GM18873 (cell line): ENCODE results near the gene PRPH.
"Not testable (repeated sequence)": the region's sequence is repeated elsewhere in the genome, so short reads cannot be mapped to it uniquely, and the experiment has no call there.

Experiments used
- ATAC-seq: cut with Tn5 transposase; IDR thresholded peaks from one replicate; pipeline ENCODE4 v1.9.1; 2021; ENCODE audit warnings: mild to moderate bottlenecking, moderate library complexity, moderate number of reproducible peaks; ENCODE audit not compliant: unreplicated experiment, low FRiP score

PRPH gene

DNA sequence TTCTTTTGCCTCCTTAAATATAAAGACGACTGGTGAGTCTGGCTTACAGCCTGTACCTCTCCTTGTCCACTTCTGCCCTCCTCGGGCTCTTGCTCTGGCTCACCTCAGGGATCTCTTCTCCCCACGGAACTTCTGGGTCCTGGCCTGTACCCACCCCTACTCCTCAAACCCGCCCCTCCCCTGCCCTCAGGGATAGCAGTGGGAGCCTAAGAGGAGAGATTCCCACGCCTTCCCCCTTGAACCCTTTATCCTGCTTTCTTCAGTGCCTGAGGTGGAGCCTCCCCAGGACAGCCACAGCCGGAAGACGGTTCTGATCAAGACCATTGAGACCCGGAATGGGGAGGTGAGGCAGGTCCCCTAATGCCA lies 2.7 kb downstream of the PRPH start:
- ATAC-seq, result no peak

DNA sequence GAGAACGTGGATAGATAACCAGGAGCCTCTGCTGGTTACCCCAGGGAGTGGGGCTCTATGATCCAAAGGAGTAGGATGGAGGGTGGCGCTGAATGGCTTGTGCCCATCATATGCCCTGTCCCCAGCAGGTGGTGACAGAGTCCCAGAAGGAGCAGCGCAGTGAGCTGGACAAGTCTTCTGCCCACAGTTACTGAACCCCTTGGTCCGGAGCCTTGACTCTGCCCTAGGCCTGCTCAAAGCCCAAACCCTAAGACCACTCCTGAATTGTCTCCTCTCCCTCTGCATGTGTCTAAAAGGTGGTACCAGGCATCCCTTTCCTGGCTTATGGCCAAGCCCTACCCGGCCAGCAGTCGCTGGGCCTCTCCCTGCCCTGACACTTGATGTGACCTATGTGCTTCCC lies 3.2 kb downstream of the PRPH start:
- no peak for ATAC-seq

DNA sequence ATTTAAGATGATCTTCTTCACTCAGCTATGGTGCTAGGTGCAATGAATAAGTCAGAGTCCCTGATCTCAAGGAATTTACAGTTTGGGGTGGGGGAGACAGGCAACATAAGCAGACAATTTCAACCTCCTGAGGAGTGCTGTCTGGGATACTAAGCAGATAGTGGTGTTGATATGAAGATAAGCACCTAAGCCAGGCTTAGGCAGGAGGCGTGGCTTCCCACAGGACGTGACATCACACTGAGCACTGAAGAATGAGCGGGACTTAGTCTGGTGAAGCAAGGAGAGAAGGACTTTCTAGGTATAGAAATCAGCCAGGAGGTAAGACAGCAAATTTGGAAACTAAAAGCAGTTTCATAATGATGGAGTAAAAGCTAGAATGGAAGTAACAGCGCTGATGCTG lies 6.8 kb downstream of the PRPH start:
- ATAC-seq, result no peak

DNA sequence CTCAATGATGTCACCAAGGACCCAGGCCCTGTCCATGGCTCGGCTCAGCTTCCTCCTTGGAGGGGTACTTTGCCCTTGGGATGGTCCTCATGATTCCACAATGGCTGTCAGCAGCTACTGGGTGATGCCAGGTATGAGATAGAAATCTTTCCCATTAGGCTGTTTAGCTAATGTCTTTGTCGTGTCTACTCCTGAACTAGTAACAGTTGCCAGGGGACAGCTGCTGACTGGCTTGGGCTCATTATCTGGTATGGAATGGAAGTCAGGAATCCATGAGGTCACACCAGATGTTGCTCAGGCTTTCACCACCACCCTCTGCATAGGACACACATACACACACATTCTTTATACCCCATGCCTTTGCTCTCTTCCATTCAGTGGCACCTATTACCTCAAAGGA lies 9.2 kb downstream of the PRPH start:
- no peak for ATAC-seq

DNA sequence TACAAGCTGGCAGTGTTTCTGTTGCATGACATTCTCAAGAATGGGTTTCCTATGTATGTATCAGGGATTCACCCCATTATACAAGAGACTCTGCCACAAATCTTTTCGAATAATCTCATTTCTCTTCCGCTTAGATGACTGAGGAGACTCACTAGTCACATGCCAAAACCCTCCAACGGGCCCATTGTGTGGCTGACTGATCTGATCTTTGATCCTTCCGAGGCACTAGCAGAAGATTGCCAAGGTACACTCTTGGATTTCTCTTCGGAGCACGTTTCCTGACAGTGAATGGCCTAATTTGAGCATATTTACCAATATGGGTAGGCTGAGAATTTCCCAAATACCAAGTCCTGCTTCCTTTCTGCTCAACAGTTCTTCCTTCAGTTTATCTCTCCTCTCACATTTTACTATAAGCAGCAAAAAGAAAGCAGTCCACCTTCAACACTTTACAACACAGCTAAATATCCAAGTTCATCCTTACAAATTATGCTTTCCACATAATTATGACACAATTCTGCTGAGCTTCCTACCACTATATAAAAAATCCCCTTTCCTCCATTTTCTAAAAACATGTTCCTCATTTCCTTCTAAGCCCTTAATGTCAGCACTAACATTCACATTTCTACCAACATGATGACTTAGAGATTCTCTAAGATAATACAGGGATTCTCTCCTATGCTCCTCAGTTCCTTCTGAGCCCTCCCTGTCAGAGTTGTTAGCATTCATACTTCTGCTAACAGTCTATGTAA lies 11.0 kb downstream of the PRPH start:
- no peak for ATAC-seq

DNA sequence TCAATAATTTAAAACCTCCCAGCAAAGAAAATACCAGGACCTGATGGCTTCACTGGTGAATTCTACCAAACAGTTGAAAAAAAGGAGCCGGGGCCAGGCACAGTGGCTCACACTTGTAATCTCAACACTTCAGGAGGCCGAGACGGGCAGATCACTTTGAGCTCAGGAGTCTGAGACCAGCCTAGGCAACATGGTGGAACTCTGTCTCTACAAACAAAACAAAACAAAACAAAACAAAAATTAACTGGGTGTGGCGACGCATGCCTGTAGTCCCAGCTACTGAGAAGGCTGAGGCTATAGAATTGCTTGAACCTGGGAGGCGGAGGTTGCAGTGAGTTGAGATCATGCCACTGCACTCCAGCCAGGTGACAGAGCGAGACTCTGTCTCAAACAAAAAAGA lies 14.4 kb downstream of the PRPH start:
- no peak for ATAC-seq

DNA sequence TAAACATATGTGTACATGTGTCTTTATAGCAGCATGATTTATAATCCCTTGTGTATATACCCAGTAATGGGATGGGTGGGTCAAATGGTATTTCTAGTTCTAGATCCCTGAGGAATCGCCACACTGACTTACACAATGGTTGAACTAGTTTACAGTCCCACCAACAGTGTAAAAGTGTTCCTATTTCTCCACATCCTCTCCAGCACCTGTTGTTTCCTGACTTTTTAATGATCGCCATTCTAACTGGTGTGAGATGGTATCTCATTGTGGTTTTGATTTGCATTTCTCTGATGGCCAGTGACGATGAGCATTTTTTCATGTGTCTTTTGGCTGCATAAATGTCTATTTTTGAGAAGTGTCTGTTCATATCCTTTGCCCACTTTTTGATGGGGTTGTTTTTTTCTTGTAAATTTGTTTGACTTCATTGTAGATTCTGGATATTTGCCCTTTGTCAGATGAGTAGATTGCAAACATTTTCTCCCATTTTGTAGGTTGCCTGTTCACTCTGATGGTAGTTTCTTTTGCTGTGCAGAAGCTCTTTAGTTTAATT lies 15.6 kb downstream of the PRPH start:
- ATAC-seq, result not testable (repeated sequence)

DNA sequence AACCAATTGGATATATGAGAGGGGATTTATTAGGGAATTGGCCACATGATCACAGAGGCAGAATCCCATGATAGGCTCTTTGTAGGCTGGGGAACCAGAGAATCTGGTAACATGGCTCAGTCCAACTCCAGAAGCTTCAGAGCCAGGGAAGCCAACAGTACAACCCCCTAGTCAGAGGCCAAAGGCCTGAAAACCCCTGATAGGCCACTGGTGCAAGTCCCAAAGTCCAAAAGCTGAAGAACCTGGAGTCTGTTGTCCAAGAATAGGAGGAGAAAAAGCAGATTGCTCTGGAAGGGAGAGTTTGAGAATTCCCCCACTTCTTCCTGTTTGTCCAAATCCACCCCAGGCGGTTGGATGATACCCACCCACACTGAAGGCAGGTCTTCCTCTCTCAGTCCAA lies 19.9 kb downstream of the PRPH start:
- no peak for ATAC-seq

DNA sequence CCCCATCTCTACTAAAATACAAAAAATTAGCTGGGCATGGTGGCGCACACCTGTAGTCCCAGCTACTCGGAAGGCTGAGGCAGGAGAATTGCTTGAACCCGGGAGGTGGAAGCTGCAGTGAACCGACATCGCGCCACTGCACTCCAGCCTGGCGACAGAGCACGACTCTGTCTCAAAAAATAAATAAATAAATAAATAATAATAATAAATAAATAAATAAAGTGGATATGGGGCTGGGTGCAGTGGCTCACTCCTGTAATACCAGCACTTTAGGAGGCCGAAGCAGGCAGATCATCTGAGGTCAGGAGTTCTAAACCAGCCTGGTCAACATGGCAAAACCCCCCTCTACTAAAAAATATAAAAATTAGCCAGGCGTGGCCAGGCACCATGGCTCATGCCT lies 22.2 kb downstream of the PRPH start:
- not testable (repeated sequence) for ATAC-seq

DNA sequence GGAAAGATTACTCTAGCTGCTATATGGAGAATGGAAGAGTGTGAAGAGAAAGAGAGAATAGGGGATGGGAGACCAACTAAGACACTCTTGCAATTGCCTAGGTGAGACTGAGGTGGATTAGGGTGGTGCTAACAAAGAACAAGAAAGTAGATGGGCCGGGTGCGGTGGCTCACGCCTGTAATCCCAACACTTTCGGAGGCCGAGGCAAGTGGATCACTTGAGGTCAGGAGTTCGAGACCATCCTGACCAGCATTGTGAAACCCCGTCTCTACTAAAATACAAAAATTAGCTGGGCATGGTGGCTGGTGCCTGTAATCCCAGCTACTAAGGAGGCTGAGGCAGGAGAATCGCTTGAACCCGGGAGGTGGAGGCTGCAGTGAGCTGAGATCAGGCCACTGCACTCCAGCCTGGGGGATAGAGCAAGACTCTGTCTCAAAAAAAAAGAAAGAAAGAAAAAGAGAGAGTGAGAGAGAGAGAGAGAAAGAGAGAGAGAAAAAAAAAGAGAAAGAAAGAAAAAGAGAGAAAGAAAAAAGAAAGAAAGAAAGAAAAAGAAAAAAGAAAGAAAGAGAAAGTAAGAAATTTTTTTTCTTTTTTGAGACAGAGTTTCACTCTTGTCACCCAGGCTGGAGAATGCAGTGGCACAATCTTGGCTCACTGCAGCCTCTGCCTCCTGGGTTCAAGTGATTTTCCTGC lies 25.6 kb downstream of the PRPH start:
- ATAC-seq, result not testable (repeated sequence)

DNA sequence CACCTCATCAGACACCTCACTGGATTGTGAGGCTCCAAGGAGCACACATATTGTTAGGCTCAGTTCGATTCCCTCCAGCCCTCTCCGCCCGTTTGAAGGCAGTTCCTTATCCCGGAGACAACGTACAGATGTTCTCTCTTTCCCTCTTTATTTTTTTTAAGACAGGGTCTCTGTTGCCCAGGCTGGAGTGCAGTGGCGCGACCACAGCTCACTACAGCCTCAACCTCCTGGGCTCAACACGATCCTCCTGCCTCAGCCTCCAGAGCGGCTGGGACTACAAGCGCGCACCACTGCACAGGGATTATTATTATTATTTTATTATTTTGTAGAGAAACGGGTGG lies 27.4 kb downstream of the PRPH start:
- no peak for ATAC-seq

DNA sequence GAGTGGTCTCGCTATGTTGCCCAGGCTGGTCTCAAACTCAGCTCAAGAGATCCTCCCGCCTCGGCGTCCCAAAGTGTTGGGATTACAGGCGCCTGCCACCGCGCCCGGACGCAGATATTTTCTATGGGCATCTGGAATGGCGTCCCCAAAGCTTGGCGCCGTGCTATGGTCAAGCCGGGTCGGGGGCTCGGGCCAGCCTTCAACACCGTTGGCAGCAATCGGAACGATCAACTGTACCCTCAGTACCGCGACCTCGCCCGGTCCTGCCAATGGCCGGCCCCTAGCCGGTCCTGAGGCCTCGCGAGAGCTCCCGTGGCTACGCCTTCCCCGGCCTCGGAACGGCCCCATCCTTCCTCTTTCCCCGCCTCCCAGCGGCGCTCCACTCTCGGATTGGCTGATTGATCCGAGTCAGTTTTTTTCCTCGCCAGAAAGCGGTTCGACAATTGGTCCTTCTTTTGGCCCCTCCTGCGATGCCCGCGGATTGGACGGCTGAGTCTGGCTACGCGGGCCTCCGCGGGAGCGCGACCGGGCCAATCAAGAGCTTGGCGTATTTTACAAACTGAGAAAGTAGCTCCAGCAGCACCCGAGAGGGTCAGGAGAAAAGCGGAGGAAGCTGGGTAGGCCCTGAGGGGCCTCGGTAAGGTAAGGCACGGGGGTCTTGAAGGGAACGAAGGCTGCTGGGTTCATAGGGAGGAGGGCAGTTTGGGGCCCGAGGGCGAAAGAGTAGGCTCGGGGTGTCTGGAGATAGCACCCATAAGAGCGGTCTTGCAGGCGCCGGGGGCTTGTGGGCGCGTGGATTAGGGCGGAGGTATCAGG lies 28.0 kb downstream of the PRPH start, which contains the start of gene TROAP:
Gene TROAP (plus strand): TSS at position 548 of the 816 bp plus-strand sequence. CDS start 354 bp downstream, outside the sequence.
- peak; percentile 96 for ATAC-seq

DNA sequence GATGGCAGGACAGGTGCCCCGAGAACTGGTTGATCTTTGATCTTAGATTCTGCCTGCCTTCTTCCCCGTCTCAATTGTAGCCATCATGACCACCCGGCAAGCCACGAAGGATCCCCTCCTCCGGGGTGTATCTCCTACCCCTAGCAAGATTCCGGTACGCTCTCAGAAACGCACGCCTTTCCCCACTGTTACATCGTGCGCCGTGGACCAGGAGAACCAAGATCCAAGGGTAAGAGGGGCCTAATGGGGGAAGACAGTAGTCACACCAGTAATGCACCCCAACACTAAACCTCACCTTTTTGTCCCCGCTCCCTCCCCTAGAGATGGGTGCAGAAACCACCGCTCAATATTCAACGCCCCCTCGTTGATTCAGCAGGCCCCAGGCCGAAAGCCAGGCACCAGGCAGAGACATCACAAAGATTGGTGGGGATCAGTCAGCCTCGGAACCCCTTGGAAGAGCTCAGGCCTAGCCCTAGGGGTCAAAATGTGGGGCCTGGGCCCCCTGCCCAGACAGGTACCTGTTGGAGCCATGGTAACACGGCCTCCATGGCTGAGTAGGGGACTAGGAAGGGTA lies 28.7 kb downstream of the PRPH start:
- ATAC-seq, result no peak

DNA sequence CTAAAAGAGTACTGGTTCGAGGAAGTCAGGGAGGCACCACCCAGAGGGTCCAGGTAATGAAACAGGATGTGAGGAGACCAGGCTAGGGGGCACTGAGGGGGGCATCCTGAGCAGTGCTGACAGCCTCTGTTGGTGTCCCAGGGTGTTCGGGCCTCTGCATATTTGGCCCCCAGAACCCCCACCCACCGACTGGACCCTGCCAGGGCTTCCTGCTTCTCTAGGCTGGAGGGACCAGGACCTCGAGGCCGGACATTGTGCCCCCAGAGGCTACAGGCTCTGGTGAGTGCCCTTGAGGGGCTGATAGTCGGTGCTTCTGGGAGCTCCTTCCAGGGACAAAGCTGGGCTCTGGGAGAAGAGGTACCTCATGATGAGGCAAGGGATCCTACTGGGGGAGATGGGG lies 30.7 kb downstream of the PRPH start:
- ATAC-seq, result no peak

DNA sequence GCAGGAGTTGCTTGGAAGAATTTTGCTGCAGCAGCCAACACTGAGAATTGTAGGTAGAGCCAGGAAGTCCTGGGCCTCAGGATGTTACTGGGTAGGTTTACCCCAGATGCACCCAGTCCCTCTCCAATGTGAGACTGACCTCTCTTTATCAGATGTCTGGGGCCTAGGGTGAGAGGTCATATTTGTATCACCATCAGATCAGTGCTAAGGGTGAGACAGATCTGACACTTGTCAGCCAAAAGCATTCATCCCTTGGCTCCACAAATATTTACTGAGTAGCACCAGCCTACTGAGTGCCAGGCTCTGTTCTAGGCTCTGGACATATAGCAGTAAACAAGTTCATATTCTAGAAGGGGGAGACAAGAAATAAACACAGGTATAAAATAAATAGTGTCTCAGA lies 32.4 kb downstream of the PRPH start:
- ATAC-seq, result no peak

DNA sequence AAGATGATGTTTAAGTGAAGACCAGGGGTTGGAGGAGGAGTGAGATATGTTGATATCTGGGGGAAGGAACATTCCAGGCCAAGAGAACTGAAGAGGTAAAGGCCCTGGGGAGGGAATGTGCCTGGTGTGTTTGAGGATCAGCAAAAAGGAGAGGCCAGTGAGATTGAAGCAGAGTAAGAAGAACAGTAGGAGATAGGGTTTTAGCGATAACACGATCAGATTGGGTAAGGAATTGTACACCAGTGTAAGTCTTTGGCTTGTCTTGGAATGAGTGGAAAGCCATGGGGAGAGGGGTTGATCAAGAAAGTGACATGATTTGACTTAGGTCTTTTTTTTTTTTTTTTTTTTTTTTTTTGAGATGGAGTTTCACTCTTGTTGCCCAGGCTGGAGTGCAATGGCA lies 32.9 kb downstream of the PRPH start:
- no peak for ATAC-seq

DNA sequence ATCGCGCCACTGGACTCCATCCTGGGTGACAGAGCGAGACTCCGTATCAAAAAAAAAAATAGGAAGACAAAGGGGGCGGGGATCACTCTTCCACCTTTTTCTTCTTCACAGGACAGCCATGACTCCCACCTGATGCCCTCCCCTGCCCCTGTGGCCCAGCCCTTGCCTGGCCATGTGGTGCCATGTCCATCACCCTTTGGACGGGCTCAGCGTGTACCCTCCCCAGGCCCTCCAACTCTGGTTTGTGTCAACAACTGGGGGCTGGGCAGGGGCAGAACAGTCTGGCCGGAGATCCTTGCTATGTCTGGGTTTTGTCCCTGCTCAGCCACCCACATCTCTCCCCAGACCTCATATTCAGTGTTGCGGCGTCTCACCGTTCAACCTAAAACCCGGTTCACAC lies 33.9 kb downstream of the PRPH start:
- ATAC-seq, result no peak

DNA sequence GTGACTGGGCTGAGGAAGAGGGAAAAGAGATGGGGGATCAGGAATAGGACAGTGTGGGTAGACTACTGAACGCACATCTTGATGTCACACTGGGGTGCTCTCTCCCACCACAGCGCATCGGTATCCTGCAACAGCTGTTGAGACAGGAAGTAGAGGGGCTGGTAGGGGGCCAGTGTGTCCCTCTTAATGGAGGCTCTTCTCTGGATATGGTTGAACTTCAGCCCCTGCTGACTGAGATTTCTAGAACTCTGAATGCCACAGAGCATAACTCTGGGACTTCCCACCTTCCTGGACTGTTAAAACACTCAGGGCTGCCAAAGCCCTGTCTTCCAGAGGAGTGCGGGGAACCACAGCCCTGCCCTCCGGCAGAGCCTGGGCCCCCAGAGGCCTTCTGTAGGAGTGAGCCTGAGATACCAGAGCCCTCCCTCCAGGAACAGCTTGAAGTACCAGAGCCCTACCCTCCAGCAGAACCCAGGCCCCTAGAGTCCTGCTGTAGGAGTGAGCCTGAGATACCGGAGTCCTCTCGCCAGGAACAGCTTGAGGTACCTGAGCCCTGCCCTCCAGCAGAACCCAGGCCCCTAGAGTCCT lies 35.2 kb downstream of the PRPH start:
- ATAC-seq, result no peak

DNA sequence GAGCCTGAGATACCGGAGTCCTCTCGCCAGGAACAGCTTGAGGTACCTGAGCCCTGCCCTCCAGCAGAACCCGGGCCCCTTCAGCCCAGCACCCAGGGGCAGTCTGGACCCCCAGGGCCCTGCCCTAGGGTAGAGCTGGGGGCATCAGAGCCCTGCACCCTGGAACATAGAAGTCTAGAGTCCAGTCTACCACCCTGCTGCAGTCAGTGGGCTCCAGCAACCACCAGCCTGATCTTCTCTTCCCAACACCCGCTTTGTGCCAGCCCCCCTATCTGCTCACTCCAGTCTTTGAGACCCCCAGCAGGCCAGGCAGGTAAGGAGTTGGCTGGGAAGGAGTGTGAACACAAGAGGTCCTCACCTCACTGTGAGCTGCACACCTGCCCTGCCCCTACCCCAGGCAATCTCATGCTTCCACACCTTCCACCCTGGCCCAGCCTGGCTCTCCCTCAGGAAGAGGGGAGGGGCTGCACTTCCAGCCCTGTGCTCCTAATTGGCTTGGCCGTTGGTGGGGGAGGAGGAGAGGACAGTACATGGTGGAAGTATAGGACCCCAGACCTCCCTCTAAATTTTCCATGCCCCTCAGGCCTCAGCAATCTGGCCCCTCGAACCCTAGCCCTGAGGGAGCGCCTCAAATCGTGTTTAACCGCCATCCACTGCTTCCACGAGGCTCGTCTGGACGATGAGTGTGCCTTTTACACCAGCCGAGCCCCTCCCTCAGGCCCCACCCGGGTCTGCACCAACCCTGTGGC lies 35.9 kb downstream of the PRPH start:
- ATAC-seq, result no peak
